ENCODE measurements around the gene TRPV6.

TRPV6 gene

GRCh38 chr7:142833174-142834048 is 52.1 kb downstream of the TRPV6 start:
- no peaks in the 10 kb centered on the region for H3K36me3 ChIP-seq (ENCODE audit: insufficient read depth, low read length)
- no peaks in the 10 kb centered on the region for H3K9me3 ChIP-seq (ENCODE audit: low read length)
- H3K4me1 ChIP-seq (ENCODE audit: insufficient read depth, low read length), result no peaks in the 10 kb centered on the region
- no peak overlapping the region for H3K4me3 ChIP-seq (ENCODE audit: low read length)
- no peaks in the 10 kb centered on the region for H3K27me3 ChIP-seq (ENCODE audit: insufficient read depth, low read length)
- no peak overlapping the region for H2AFZ ChIP-seq (ENCODE audit: low read depth, low read length)

GRCh38 chr7:142832417-142832816 is 53.1 kb downstream of the TRPV6 start:
- Histone ChIP-seq H3K4me3 (ENCODE audit: low read length) (no peak overlapping the region), H3K36me3 (ENCODE audit: insufficient read depth, low read length) (no peaks in the 10 kb centered on the region), H3K4me1 (ENCODE audit: insufficient read depth, low read length) (no peaks in the 10 kb centered on the region)

GRCh38 chr7:142827951-142828500 is 57.5 kb downstream of the TRPV6 start:
- Histone ChIP-seq H3K9me3 (ENCODE audit: low read length) (no peaks in the 10 kb centered on the region), H3K27me3 (ENCODE audit: insufficient read depth, low read length) (no peaks in the 10 kb centered on the region), H3K4me3 (ENCODE audit: low read length) (no peak overlapping the region), H2AFZ (ENCODE audit: low read depth, low read length) (no peak overlapping the region), H3K4me1 (ENCODE audit: insufficient read depth, low read length) (no peaks in the 10 kb centered on the region), H3K36me3 (ENCODE audit: insufficient read depth, low read length) (no peaks in the 10 kb centered on the region)

More at GRCh38 chr7:142832417-142832816, 53.1 kb downstream of the TRPV6 start:
- H2AFZ ChIP-seq (ENCODE audit: low read depth, low read length), result no peak overlapping the region
- H3K9me3 ChIP-seq (ENCODE audit: low read length), result no peaks in the 10 kb centered on the region
- no peaks in the 10 kb centered on the region for H3K27me3 ChIP-seq (ENCODE audit: insufficient read depth, low read length)

GRCh38 chr7:142822714-142823113 is 62.8 kb downstream of the TRPV6 start:
- no peak overlapping the region for H3K4me3 ChIP-seq (ENCODE audit: low read length)
- no peaks in the 10 kb centered on the region for H3K36me3 ChIP-seq (ENCODE audit: insufficient read depth, low read length)
- no peaks in the 10 kb centered on the region for H3K4me1 ChIP-seq (ENCODE audit: insufficient read depth, low read length)
- H3K9me3 ChIP-seq (ENCODE audit: low read length), result no peaks in the 10 kb centered on the region
- no peaks in the 10 kb centered on the region for H3K27me3 ChIP-seq (ENCODE audit: insufficient read depth, low read length)
- no peak overlapping the region for H2AFZ ChIP-seq (ENCODE audit: low read depth, low read length)
